HTERT RPE-1 (cell line): ENCODE data around the gene ATP5PB.

Source experiments
- in situ Hi-C: fragments of 300-500 bp; cut with MboI; formaldehyde crosslinking; loops from 4 replicates; pipeline ENCODE4 v1.14.3; 2020; ENCODE audit warnings: low sequenced_read_pairs

ATP5PB gene

DNA sequence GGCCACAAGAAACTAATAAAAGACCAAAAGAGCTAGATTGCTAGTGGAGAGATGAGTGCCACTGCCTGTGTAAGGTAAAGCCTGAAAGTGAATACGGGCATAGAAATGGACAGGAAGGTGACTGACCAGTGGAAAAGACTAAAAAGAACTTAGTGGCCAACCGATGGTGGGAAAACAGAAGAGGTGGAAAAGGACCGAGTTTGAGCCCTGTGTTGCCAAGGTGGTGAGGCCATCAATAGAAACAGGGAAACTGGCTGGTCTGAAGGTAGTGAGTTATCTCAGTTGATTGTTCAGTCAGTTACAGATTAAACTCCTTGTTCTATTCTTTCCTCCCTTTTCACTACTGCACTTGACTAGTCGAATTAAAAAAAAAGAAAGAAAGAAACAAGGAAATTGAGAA, 2.7 kb upstream of the ATP5PB start:
- in situ Hi-C loops: no loop called here

DNA sequence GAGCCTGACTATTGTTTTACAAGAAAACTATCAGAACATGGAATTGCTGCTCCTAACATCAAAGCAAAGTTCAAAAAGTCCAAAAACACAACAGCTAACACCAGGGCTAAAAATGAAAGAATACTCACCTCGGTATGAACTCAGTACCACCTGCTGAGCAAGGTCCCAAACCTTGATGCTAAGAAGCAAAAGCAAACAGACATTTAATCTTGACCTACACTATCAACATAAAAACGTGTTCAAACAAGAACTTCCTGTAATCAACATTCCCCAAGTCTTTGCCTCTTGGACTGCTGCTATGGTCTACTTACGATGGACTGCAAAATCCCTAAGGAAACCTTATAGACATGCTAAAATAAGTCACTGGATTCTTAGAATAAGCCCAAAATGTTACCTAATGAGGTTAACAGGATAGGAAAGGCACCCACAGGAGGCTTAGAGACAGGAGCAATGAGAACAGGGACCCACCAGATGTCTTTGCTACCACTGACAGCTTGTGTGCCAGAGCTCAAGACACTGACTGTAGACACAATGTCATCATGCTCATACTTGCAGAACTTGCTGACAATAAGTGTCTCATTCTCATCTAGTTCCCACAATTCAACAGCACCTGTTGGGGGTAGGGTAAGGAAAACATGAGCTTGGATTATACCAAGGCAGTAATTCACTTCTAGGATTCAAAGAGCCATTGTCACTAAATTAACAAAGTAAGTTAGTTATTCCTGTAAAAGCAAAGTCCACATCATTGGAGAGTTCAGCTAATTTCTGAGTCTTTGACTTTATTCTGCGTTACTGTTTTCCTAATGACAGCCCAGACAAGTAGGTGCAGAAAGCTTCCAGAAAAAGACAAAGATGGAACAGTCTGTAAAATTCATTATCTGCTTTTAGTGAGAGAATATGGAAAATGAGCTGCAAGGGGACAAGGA, 2.0 kb upstream of the ATP5PB start:
- in situ Hi-C loops: no loop called here

DNA sequence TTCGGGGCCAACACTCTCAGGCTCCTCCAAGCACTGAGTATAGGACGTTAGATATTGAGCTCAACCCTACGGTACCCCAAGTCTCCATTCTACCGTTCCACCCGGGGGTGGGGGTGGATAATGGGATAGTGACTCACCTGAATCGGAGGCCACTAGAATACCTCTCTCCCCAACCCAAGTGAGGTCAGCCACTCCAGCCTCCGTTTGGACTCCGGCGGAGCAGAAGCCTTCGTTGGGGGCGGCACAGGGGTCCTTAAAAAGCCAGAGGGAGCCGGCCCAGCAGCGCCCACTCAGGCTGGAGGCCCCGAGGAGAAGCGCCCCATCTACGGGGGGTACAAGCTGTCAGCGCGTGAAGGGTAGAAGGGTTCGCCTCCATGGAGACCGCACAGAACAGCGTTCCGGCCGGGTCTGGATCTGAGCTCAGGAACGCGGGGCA, 764 bp upstream of the ATP5PB start:
- in situ Hi-C loops: no loop called here

DNA sequence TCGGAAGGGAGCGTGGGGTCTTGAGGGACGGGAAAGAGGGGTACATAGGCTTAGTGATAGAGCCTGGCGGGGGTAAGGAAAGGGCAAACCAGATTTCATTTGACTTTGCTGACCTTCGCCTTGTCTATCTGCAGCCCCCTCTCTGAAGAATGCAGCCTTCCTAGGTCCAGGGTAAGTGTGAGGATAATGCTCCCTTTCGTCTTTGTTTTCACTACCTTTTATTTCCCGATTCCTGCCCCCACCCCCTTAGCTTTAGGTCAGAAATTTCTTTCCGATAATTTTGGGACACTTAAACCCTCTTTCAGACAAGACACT, 396 bp downstream of the ATP5PB start:
- in situ Hi-C loops: no loop called here

DNA sequence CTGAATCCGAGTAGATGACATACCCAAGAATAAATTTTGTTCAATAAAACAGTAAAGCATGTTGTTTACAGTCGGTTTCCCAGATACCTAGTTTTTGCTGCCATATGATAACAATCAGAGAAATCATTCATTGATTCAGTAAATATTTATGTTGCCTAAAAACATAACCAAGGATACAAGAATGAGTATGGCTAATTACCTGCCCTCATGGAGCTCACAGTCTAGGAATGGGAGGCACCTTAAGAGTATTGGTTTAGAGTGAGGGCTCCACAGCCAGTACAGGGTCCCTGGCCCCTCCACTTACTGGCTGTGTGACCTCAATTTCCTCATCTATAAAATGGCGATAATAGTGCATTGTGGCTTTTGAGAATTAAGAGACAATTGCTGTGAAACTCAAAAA, 921 bp downstream of the ATP5PB start:
- in situ Hi-C loops: no loop called here

DNA sequence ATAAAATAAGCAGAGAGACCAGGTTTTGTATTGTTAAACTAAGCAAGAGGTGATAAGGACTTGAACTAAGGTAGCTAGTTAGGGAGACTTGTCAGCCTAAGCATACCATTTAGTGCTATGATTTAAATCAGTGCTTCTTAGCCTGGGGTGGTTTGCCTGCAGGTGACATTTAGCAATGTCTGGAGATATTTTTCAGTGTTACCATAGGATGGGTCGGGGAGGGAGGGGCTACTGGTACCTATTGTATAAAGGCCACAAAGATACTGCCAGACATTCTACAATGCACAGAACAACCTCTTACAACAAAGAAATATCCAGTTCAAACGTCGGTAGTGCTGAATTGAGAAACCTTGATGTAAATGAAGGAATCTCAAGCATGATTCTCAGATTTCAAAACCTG, 3.3 kb downstream of the ATP5PB start:
- in situ Hi-C loops: no loop called here

DNA sequence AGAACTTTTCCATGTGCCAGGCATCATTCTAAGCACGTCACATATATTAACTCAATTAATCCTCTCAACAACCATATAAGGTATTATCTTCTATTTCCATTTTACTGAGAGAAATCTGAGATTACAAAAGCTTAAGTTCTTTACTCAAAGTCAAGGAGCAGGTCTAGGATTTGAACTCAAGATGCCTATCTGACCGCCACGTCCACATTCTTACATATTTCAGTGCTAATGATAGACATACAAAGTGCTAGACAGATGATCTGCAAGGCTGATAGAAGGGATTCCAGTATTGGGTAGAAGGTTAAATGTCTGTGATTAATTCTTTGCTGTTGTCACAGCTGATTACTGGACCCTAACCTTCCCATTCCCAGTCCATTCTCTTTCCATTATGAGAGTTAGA, 4.4 kb downstream of the ATP5PB start:
- in situ Hi-C loops: no loop called here

DNA sequence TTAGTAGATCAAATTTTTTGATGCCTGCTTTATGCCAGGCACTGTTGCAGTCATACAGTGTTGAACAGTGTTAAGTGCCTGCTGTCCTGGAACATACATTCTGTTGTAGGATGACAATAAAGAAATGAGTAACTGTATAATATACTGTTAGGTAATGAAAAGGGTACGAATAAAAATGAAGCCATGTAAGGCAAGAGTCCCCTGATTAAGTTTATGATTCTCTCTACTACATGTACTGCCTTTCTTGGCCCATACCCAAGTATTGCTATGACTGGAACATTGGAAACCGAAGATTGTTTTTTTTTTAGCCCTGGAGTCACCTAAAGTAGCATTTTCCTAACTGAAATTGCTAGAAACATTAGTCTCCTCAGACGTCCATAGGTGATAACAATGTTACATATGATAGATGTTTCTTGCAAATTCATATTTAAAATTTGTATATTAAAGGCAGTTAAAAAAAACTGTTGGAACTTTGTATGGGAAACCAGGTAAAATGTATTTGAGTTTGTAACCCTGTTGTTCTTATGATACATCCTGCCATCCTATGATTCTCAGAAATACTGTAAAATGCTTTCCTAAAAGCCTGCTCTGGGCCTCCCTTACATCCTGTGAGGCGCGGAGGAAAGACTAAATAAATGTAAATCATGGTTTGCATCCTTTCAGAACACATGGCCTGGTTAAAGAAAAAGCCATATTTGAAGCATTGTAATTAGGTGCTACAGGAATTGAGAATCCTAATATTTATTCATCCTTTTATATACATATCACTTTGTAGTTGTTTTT, 5.8 kb downstream of the ATP5PB start:
- in situ Hi-C loops: no loop called here

DNA sequence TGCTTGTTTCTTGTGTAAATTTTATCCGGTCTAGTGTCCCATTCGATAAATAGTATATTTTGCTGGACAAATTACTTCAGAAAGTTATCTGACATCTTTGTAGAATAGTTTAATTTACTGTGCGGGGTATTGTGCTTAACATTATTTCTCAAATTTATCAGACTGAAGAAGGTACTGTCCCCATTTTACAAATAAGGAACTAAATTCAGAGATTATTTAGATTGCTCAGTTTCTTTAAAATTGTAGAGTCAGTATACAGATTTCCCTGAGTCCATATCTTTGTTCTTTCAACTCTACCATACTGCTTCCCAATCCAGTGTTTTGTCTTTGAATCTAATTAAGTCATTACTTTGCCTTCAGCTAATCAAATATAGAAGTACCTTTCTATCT, 6.4 kb downstream of the ATP5PB start:
- in situ Hi-C loops: no loop called here

DNA sequence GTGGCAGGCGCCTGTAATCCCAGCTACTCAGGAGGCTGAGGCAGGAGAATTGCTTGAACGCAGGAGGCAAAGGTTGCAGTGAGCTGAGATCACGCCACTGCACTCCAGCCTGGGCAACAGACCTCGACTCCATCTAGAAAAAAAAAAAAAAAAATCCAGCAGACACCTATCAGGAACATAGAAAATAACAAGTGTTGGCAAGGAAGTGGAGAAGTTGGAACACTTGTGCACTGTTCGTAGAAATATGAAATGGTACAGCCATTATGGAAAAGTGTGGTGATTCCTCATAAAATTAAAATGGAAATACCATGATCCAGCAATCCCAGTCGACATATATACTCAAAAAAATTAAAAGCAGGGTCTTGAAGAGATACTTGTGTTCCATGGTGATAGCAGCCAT, 12.5 kb downstream of the ATP5PB start:
- in situ Hi-C loops: no loop called here

DNA sequence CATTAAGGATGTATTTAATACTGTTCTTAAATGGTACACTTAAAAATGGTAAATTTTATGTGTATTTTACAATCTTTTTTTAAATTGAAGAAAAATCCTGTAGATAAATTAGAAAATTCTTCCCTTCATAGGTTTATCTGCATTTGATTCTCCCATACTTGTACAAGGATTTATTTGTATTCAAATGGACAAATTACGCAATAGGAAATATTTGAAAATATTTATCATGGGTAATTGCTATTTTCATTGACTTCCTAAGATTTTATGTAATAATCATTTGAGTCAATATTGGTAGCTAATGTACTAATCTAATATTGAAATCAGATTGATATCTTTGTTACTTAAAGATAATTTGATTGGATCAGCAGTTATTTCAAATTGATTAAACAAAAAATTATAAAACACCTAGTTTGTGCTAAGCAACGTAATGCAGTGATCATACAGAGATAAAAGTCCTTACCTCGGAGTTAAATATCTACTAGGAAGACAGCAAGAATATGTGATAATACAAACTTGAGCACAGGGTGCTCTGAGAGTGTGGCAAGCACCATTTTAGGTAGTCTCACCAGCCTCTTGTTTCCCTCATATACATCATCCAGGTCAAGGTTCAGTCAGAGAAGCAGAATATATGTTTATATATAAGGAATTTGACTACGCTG, 13.2 kb downstream of the ATP5PB start:
- in situ Hi-C loops: no loop called here

DNA sequence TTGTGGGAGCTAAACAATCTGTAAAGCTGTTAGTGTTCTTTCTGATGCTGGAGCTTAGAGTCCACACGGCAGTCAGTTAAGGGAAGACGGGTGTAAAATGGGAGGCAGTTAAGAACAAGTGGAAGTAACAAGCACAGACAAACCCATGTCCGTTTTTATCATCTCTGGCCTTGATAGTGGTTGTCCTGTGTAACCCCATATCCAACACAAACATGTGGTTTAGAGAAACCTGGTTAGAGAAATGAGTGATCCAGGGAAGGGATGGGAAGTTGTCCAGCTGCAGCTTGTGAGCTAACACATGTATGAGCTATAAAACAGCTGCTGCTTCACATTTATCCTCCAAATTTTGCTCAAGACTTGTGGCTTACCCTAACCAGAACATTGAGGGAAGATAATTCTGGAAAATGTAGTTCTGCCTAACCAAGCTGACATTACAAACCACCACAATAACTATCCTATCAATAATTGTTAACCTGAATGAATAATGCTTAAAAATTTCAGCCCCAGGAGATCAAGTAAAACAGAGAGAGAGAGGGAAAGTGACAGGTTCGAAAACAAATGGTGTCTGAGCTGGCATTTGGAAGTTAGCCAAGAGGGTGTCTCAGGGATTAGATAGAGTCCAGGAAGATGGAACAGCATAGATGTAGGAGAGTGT, 13.9 kb downstream of the ATP5PB start:
- in situ Hi-C loops: no loop called here

DNA sequence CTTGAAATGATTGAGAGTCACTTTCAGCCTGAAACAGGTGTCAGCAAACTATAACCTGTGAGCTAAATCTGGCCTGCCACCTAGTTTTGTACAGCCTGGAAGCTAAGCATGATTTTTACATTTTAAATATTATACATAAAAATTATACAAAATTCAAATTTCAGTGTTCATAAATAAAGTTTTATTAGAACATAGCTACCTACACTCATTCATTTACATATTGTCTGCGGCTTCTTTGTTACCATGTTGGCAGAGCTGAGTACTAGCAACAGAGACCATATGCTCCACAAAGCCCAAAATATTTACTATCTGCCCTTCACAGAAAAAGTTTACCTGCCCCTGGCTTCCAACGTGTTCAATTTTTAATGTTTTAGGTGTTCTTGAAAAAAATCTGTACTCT, 16.5 kb downstream of the ATP5PB start:
- in situ Hi-C loops: no loop called here

DNA sequence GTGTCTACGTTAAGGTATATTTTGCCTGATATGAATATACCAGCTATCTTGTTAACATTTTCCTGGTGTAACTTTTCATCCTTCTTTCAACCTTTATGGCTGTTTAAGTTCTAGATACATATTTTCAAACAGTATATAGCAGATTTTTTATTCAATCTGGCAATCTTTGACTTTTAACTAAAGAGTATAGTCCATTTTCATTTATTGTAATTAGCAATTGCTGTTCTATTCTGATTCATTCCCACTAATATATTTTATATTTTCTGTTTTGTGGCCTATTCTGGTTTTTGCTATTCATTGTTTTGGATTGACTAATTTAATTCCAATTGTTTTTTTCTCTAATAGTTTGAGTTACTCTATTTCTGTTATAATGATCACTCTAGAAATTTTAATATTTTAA, 17.2 kb downstream of the ATP5PB start:
- in situ Hi-C loops: no loop called here

DNA sequence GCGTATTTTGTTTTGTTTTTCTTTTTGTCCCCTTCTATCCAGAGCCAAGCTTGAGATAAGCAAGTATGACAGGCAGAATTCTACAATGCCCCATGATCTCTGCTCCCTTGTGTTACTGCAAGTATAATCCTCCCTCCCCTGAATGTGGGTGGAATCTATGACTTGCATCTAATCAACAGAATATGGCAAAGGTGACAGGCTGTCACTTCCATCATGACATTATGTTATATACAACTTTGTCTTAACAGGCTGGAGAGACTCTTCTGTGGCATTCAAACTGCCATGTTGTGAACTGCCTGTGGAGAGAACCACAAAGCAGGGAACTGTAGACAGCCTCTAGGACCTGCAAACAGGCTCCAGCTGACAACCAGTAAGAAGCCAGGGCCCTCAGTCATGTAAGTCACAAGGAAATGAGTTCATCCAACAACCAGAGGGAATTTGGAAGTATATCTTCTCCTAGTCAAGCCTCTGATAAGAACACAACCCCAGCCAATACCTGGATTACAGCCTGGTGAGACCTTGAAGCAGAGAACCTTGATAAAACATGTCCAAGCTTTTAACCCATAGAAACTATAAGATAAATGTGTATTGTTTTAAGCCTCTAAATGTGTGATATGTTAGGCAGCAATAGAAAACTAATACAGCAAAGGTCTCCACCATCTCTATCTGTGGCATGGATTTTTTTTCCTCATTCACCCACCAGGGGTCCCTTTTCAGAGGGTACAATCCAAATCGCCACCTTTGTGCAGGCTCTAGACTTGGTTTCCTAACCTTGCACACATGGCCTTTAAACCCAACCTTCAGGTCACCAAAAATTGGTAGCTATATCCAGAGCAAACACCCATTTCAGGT, 18.8 kb downstream of the ATP5PB start:
- in situ Hi-C loops: no loop called here

DNA sequence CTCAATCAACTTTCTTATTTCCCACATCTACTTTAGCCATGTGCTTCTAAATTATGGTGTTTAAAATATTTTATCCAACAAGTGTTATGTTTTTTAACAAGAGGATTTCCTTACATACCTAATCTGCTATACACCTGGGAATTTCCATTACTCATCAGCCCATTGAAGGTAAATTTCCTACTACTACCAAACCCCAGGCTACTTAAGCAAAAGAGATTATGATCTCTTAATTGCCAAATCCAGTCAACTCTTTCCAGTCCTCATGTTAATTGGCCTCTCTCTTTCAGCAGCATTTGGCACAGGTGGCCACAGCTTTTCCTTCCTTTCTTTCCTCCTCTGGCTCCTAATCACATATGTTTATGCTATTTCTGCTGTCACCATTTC, 19.4 kb downstream of the ATP5PB start:
- in situ Hi-C loops: no loop called here

DNA sequence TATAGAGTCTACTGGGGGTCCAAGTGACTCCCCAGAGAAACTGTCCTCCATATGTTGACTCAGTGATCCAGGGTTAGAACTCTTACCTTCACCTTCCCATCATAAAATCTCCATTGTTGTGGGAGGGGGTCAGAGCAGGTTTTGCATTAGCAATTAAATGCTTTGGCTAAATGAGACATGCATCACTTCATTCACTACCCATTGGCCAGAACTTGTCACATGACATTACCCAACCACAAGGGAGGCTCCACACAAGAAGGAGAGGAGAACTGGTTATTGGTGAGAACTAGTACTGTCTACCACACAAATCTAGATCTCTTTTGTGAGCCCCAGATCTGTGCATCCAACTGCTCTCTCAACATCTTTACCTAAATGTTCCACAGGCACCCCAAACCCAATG, 20.3 kb downstream of the ATP5PB start:
- in situ Hi-C loops: no loop called here

DNA sequence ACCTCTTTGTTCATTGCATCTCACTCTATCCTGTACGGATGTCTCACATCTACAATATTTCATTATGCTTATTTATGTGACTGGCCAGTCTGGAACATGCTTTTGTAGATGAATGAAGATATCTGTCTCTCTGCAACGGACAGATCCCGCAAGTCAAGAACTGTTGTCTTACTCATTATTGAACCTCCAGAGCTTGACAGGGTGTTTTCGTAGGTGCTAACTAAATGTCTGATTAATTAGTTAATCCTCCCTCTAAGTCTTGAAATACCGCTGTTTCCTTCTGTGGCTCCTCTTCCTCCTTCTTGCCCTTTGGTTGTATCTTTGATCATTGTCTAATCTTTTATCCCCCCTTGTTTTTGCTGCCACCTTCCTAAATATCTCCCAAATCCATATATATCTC, 21.3 kb downstream of the ATP5PB start:
- in situ Hi-C loops: no loop called here

DNA sequence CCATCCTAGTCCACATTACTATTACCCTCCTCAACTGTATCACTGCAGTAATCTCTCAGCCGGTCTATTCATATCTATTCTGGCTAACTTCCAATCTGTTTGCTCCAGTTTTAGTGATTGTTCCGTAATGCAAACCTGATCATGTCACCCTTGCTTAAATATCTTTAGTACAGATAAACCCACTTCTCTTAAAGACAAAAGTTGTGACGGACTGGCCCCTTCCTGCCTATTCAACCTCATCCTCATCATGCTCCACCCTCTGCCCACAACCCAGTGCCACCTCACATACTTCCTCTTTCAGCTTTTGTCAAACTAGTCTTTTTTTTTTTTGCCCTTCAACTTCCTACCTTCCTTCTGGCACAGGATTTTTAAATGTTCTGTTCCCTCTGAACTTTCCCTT, 21.7 kb downstream of the ATP5PB start:
- in situ Hi-C loops: no loop called here

DNA sequence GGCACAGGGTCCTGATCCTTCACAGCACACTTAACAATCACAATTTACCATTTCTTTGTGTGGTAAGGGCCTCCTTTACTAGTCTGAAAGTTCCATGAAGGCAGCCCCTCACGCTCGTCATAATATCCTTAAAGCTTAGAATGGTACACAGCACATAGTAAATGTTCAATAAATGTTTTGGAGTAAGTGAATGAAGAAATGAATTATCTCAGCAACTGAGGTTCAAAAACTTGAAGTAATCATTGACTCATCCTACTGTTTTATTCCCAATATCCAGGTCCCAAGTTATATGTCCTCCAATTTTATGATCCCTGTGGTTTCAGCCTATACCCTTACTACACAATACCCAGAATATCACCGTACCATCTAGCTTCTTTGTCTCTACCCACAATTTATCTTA, 22.3 kb downstream of the ATP5PB start:
- in situ Hi-C loops: no loop called here
